ENCODE data around the gene NAP1L1. TPM values are rescaled to one million over a fixed set of nuclear protein-coding genes. Genes with fewer than 3 reads are reported as not detected.

Gene NAP1L1
- total RNA-seq, 1 experiment from 2014 or later, result 946 TPM

- Mint-ChIP-seq H3K27me3 (ENCODE audit: low read depth) (no peaks in the 10 kb centered on the region), H3K27ac (peak overlapping the region; percentile 92), H3K9me3 (no peaks in the 10 kb centered on the region), H3K4me1 (peaks cover 55% of the 10 kb centered on the region), H3K36me3 (peaks cover 67% of the 10 kb centered on the region), H3K4me3 (no peak overlapping the region)
- CTCF ChIA-PET, result interaction anchor here (0.6 kb wide), 1 partner anchor 496 kb away, joined by 4 read pairs; no protein-coding TSS in a partner anchor
- ATAC-seq, result peak; percentile 53
- TF ChIP-seq ZNF219 (CRISPR knock-in tag; IDR thresholded peaks at IDR 0.05; ENCODE audit: borderline replicate concordance) (no peak), PRRX2 (CRISPR knock-in tag; IDR thresholded peaks at IDR 0.05) (no peak), IRF2 (CRISPR knock-in tag; IDR thresholded peaks at IDR 0.05; ENCODE audit: borderline replicate concordance, low read depth) (no peak), ZNF281 (CRISPR knock-in tag; IDR thresholded peaks at IDR 0.05) (no peak), TCF7 (CRISPR knock-in tag; IDR thresholded peaks at IDR 0.05; ENCODE audit: low read depth) (no peak), CREB1 (CRISPR knock-in tag; IDR thresholded peaks at IDR 0.05) (no peak), JAZF1 (CRISPR knock-in tag; IDR thresholded peaks at IDR 0.05) (no peak), CDX4 (CRISPR knock-in tag; IDR thresholded peaks at IDR 0.05; ENCODE audit: borderline replicate concordance) (no peak), SP1 (CRISPR knock-in tag; conservative IDR thresholded peaks at IDR 0.05) (no peak), NFE2L1 (CRISPR knock-in tag; IDR thresholded peaks at IDR 0.05) (no peak)
- POLR2A ChIA-PET, result no interaction called here
- no peak for DNase-seq (ENCODE audit: low spot score)
These were observed 27.2 kb downstream of the NAP1L1 start for GRCh38 chr12:76057326-76057725.

GRCh38 chr12:76055393-76055792, 29.1 kb downstream of the NAP1L1 start:
- ChIA-PET CTCF (interaction anchor here (0.6 to 0.8 kb wide), 2 partner anchors 103 to 337 kb away, joined by 3 read pairs; no protein-coding TSS in a partner anchor), POLR2A (no interaction called here)
- no peaks in the 10 kb centered on the region for H3K27me3 Mint-ChIP-seq (ENCODE audit: low read depth)
- H3K4me1 Mint-ChIP-seq, result peaks cover 45% of the 10 kb centered on the region
- DNase-seq (ENCODE audit: low spot score) (no peak), ATAC-seq (peak; percentile 81)
- TF ChIP-seq PRRX2 (CRISPR knock-in tag; IDR thresholded peaks at IDR 0.05) (no peak), NFATC4 (CRISPR knock-in tag; IDR thresholded peaks at IDR 0.05) (no peak), ZBTB43 (CRISPR knock-in tag; IDR thresholded peaks at IDR 0.05) (no peak), SMAD3 (CRISPR knock-in tag; IDR thresholded peaks at IDR 0.05; ENCODE audit: borderline replicate concordance) (no peak), TP53 (CRISPR knock-in tag; IDR thresholded peaks at IDR 0.05) (no peak), ETV6 (CRISPR knock-in tag; IDR thresholded peaks at IDR 0.05) (no peak), SMAD4 (CRISPR knock-in tag; IDR thresholded peaks at IDR 0.05) (no peak), E2F4 (CRISPR knock-in tag; IDR thresholded peaks at IDR 0.05; ENCODE audit: borderline replicate concordance, low read depth) (no peak), E2F5 (CRISPR knock-in tag; IDR thresholded peaks at IDR 0.05) (no peak), AFF4 (CRISPR knock-in tag; IDR thresholded peaks at IDR 0.05; ENCODE audit: borderline replicate concordance) (no peak), TEAD1 (CRISPR knock-in tag; IDR thresholded peaks at IDR 0.05) (no peak), PRDM15 (CRISPR knock-in tag; IDR thresholded peaks at IDR 0.05) (no peak)
- H3K4me3 Mint-ChIP-seq, result peak overlapping the region; percentile 35
- H3K9me3 Mint-ChIP-seq, result no peaks in the 10 kb centered on the region
- H3K36me3 Mint-ChIP-seq, result peaks cover 77% of the 10 kb centered on the region
- H3K27ac Mint-ChIP-seq, result peak overlapping the region; percentile 95

Measured in WTC11 (cell line).